NB4 (cell line): Measurements from ENCODE around the gene TESPA1.

Source experiments
- DNase-seq: peaks from one replicate; pipeline ENCODE4 v3.0.0; 2010; ENCODE audit warnings: low read depth
- H3K4me3 ChIP-seq: one replicate; pipeline ENCODE4 v1.5.1; 2011; ENCODE audit warnings: mild to moderate bottlenecking, low read depth, low read length, moderate library complexity
- CTCF ChIP-seq: IDR thresholded peaks from one replicate; pipeline ENCODE4 v1.5.1; 2012; ENCODE audit warnings: low read depth, low read length
- MYC ChIP-seq: IDR thresholded peaks from 2 replicates; pipeline ENCODE4 v1.6.1; 2011; ENCODE audit warnings: low read depth, low read length

TESPA1 gene

GRCh38 chr12:54917001-54917488 lies 67.5 kb downstream of the TESPA1 start:
- H3K4me3 ChIP-seq: no peak overlapping the region
- no peak for DNase-seq
- TF ChIP-seq CTCF (no peak), MYC (no peak)
